Endothelial cell of umbilical vein (primary cell): ENCODE measurements around the gene URM1. TPM values are rescaled to one million over a fixed set of nuclear protein-coding genes. Genes with fewer than 3 reads are reported as not detected.
A peak's percentile ranks its signal among the peaks of the same experiment; 100 is the strongest.

Source experiments
- BruUV-seq: library from RNA; stranded (reverse); fragments of 400-500 nt; replicated peaks from 2 replicates; lab custom pipeline; 2021; lab: Mats Ljungman, UMichigan
- CTCF ChIA-PET: fragments of 300-600, 350-600 bp; sonication (Branson Sonifier 250); formaldehyde crosslinking; loops from one replicate; lab custom pipeline; 2021; ENCODE audit warnings: antibody characterized with exemption, inconsistent platforms; lab: Charles Lee
- POLR2A ChIA-PET: fragments of 300-600, 350-600 bp; sonication (Branson Sonifier 250); formaldehyde crosslinking; loops from one replicate; lab custom pipeline; 2021; ENCODE audit warnings: antibody characterized with exemption, inconsistent platforms; lab: Charles Lee
- DNase-seq: peaks from one replicate; pipeline ENCODE4 v3.0.0-alpha.2; 2011; ENCODE audit warnings: low read depth, low spot score
- FAIRE-seq: peaks from 2 replicates; lab custom pipeline; 2011; peaks lifted over from hg19 to GRCh38; lab: Jason Lieb, UNC
- H2AFZ ChIP-seq: 2 replicates; pipeline ENCODE4 v1.6.0; 2012; ENCODE audit warnings: low read depth, low read length, control low read depth, inconsistent platforms
- H3K27ac ChIP-seq: 2 replicates; pipeline ENCODE4 v1.5.1; 2011; ENCODE audit warnings: low read depth, mild to moderate bottlenecking, control low read depth, low read length, moderate library complexity; ENCODE audit not compliant: insufficient read depth
- H3K27me3 ChIP-seq, 2 experiments: 2 replicates each; pipeline versions ENCODE4 v1.6.0 to v1.6.1; 2011; ENCODE audit warnings: low read length in 2 of 2, mixed read lengths in 1 of 2; ENCODE audit not compliant: control insufficient read depth in 2 of 2, insufficient read depth in 2 of 2
- H3K36me3 ChIP-seq, 2 experiments: 2 replicates in 1 of 2; 3 replicates in 1 of 2; pipeline ENCODE4 v1.5.1; 2011; ENCODE audit warnings: low read length in 2 of 2, mild to moderate bottlenecking in 1 of 2, moderate library complexity in 1 of 2; ENCODE audit not compliant: control insufficient read depth in 2 of 2, insufficient read depth in 2 of 2; ENCODE audit errors: extremely low read depth in 1 of 2
- H3K4me1 ChIP-seq: 3 replicates; pipeline ENCODE4 v1.5.1; 2011; ENCODE audit warnings: mild to moderate bottlenecking, low read length; ENCODE audit not compliant: control insufficient read depth, insufficient read depth; ENCODE audit errors: extremely low read depth
- H3K4me2 ChIP-seq: 2 replicates; pipeline ENCODE4 v1.6.1; 2011; ENCODE audit warnings: low read length, control low read depth, mixed read lengths; ENCODE audit not compliant: insufficient read depth
- H3K4me3 ChIP-seq, 3 experiments: fragments of 200-600 bp in 1 of 3; sonication (generic), shearing (Covaris generic) in 1 of 3; replicated peaks in 1 of 3; 2 replicates each; pipeline ENCODE4 v1.5.1; 2011 to 2016; ENCODE audit warnings: control low read depth in 3 of 3, low read length in 3 of 3, mild to moderate bottlenecking in 2 of 3, inconsistent platforms in 1 of 3, low read depth in 1 of 3, moderate library complexity in 1 of 3; ENCODE audit not compliant: insufficient read depth in 1 of 3
- H3K79me2 ChIP-seq: 2 replicates; pipeline ENCODE4 v1.6.0; 2012; ENCODE audit warnings: low read length, inconsistent platforms; ENCODE audit not compliant: control insufficient read depth, insufficient read depth
- H3K9ac ChIP-seq: replicated peaks from 2 replicates; pipeline ENCODE3; 2011; ENCODE audit warnings: low read length, control low read depth; ENCODE audit not compliant: insufficient read depth; ENCODE audit errors: extremely low read depth
- H3K9me1 ChIP-seq: replicated peaks from 3 replicates; pipeline ENCODE4 v1.6.0; 2011; ENCODE audit warnings: mild to moderate bottlenecking, low read length; ENCODE audit not compliant: control insufficient read depth, insufficient read depth; ENCODE audit errors: extremely low read depth
- H3K9me3 ChIP-seq: replicated peaks from 2 replicates; pipeline ENCODE4 v1.5.1; 2012; ENCODE audit warnings: low read length, inconsistent platforms; ENCODE audit not compliant: control insufficient read depth, insufficient read depth
- H4K20me1 ChIP-seq: replicated peaks from 2 replicates; pipeline ENCODE3; 2011; ENCODE audit warnings: mild to moderate bottlenecking, low read length; ENCODE audit not compliant: control insufficient read depth, insufficient read depth; ENCODE audit errors: extremely low read depth
- EZH2 ChIP-seq: IDR thresholded peaks from 2 replicates; pipeline ENCODE4 v1.6.1; 2012; ENCODE audit warnings: borderline replicate concordance, low read depth, mild to moderate bottlenecking, moderate library complexity, low read length, inconsistent platforms; ENCODE audit not compliant: severe bottlenecking
- GATA2 ChIP-seq: IDR thresholded peaks from 2 replicates; pipeline ENCODE4 v1.7.0; 2011; ENCODE audit warnings: low read depth, mild to moderate bottlenecking, moderate library complexity, mixed read lengths, low read length; ENCODE audit not compliant: insufficient read length, insufficient read depth
- JUN ChIP-seq: IDR thresholded peaks from 2 replicates; pipeline ENCODE4 v1.6.1; 2011; ENCODE audit warnings: borderline replicate concordance, low read depth; ENCODE audit not compliant: insufficient read length, insufficient read depth
- MYC ChIP-seq: IDR thresholded peaks from one replicate; pipeline ENCODE4 v1.6.1; 2011; ENCODE audit warnings: mild to moderate bottlenecking, low read depth, low read length
- POLR2A ChIP-seq: IDR thresholded peaks from 2 replicates; pipeline ENCODE4 v1.6.1; 2012; ENCODE audit warnings: low read depth, mild to moderate bottlenecking, control low read depth, low read length
- POLR2AphosphoS5 ChIP-seq: IDR thresholded peaks from 2 replicates; pipeline ENCODE4 v1.6.1; 2012; ENCODE audit warnings: low read depth, mild to moderate bottlenecking, control low read depth, low read length, moderate library complexity; ENCODE audit not compliant: insufficient read depth
- dilution Hi-C: fragments of 300-500 bp; cut with MboI; formaldehyde crosslinking; loops from one replicate; pipeline ENCODE4 v1.15.0; 2019; ENCODE audit warnings: low sequenced_read_pairs; ENCODE audit not compliant: extremely low pct_ligation_motif_present
- intact Hi-C: fragments of 100-400 bp; cut with micrococcal nuclease; formaldehyde crosslinking; loops from one replicate; pipeline ENCODE4 v1.10.0; 2022
- polyA plus RNA-seq, 4 experiments: library from polyadenylated mRNA; depleted of rRNA in 3 of 4; stranded (reverse) in 3 of 4; unstranded in 1 of 4; fragments of >200 nt; gene quantifications; 2 replicates each; pipeline versions ENCODE4 v1.2.1 to v1.2.3, GENCODE V29; 2011 to 2012; ENCODE audit warnings: missing spikeins in 1 of 4
- total RNA-seq: library from RNA; stranded (reverse); gene quantifications from 2 replicates; pipeline ENCODE4 v1.2.3, GENCODE V29; 2021
- TF ChIP-seq, protein P1 (sequence below): IDR thresholded peaks from 2 replicates; pipeline ENCODE4 v1.6.1; 2011; ENCODE audit not compliant: insufficient read depth, insufficient read length
- TF ChIP-seq, protein P2 (sequence below), 2 donors: IDR thresholded peaks; 1 replicate in 1 of 2; 2 replicates in 1 of 2; pipeline ENCODE4 v1.5.1; 2011; ENCODE audit warnings: low read length in 2 of 2, mild to moderate bottlenecking in 2 of 2, moderate library complexity in 2 of 2, control low read depth in 1 of 2, inconsistent platforms in 1 of 2, low read depth in 1 of 2; ENCODE audit not compliant: insufficient read depth in 1 of 2; ENCODE audit errors: extremely low read depth in 1 of 2

Gene URM1
- total and polyA plus RNA-seq, 2 donors (not counting 3 experiments of a cell fraction or from before 2014, with no cell fraction given): 86.5 to 100 TPM

DNA sequence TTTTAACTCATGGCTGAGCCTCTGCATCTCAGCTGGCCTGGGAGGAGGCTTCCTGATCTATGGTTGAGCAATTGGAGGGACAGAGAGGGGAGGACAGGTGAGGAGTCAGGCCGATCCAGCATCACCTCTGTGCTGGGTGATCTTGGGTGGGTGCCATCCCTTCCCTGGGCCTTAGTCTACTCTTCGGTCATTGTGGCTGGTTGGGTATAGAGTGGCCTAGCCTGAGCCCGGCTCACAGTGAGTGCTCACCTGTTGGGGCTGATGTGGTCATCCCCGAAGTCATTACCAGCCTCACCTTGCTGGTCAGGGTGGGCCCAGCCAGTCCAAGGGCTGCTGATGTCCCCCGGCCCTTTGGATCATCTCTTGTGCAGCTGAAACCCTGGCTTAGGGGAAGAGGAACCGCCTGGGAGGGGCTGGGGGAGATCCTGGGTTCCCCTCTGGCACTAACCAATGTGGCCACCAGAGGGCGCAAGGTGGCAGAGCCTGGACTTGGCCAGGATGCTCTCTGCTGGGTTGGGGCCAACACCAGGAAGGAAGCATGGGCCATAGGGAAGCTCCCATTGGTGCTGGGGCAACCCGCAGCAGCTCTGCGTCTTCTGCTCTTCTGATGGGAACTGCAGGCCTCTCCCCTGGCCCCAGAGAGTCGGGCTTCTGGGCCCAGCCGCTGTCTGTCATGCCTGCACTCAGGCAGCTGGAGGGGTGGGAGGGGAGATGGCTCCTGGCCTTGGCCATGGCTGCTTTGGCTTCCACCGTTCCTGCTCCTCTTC is 67.4 kb downstream of the URM1 start:
- H3K9me3 ChIP-seq: no peaks in the 10 kb centered on the region
- H4K20me1 ChIP-seq: no peaks in the 10 kb centered on the region
- no peak overlapping the region for H3K9ac ChIP-seq
- BruUV-seq: no TSS peak
- H3K27me3 ChIP-seq: no peaks in the 10 kb centered on the region
- no peak overlapping the region for H3K27ac ChIP-seq
- H3K4me2 ChIP-seq: no peak overlapping the region
- intact Hi-C loops (loop anchor here (1.0 to 5.0 kb wide), 5 partner anchors 18 to 126 kb away; partner anchors contain the start of genes GLE1, ODF2 and SPTAN1), dilution Hi-C loops (no loop called here)
- peaks cover 0 to 2% of the 10 kb centered on the region in 2 experiments for H3K36me3 ChIP-seq
- peak overlapping the region; percentile 46 for H2AFZ ChIP-seq
- FAIRE-seq: peak; percentile 98
- TF ChIP-seq EZH2: no peak
- TF ChIP-seq JUN: no peak
- peak; percentile 63 for TF ChIP-seq POLR2A
- TF ChIP-seq POLR2AphosphoS5: peak; percentile 80
- TF ChIP-seq, protein P1, sequence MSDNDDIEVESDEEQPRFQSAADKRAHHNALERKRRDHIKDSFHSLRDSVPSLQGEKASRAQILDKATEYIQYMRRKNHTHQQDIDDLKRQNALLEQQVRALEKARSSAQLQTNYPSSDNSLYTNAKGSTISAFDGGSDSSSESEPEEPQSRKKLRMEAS: no peak
- peak; percentile 9 for TF ChIP-seq MYC
- TF ChIP-seq, protein P2, sequence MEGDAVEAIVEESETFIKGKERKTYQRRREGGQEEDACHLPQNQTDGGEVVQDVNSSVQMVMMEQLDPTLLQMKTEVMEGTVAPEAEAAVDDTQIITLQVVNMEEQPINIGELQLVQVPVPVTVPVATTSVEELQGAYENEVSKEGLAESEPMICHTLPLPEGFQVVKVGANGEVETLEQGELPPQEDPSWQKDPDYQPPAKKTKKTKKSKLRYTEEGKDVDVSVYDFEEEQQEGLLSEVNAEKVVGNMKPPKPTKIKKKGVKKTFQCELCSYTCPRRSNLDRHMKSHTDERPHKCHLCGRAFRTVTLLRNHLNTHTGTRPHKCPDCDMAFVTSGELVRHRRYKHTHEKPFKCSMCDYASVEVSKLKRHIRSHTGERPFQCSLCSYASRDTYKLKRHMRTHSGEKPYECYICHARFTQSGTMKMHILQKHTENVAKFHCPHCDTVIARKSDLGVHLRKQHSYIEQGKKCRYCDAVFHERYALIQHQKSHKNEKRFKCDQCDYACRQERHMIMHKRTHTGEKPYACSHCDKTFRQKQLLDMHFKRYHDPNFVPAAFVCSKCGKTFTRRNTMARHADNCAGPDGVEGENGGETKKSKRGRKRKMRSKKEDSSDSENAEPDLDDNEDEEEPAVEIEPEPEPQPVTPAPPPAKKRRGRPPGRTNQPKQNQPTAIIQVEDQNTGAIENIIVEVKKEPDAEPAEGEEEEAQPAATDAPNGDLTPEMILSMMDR (IDR thresholded peaks at IDR 0.05; ENCODE audit: extremely low read depth in 1 of 2, insufficient read depth in 1 of 2, low read depth in 1 of 2, low read length in 2 of 2): peak; percentile 92 to 98
- TF ChIP-seq GATA2: no peak
- no peaks in the 10 kb centered on the region for H3K9me1 ChIP-seq
- no peak overlapping the region for H3K4me3 ChIP-seq
- CTCF ChIA-PET: interaction anchor here (0.5 to 2.9 kb wide), 53 partner anchors 9 to 323 kb away, joined by 3 to 57 read pairs (median 5); partner anchors contain the start of genes CERCAM, GLE1, ODF2 and SPTAN1
- H3K79me2 ChIP-seq: no peaks in the 10 kb centered on the region
- H3K4me1 ChIP-seq: peaks cover 2% of the 10 kb centered on the region
- POLR2A ChIA-PET: interaction anchor here (0.7 to 1.2 kb wide), 2 partner anchors 18 to 115 kb away, joined by 3 read pairs; partner anchors contain the start of genes CERCAM and SPTAN1
- DNase-seq: peak; percentile 78
